Vagina (tissue), 2 donors: ENCODE measurements around the gene CAMP. TPM values are rescaled to one million over a fixed set of nuclear protein-coding genes. Genes with fewer than 3 reads are reported as not detected.

Experiments used
- DNase-seq, 2 donors: peaks; one replicate each; pipeline ENCODE4 v3.0.0-alpha.2; 2017; ENCODE audit errors: extremely low spot score in 2 of 2
- H3K27ac ChIP-seq: fragments of 200-600 bp; sonication (generic); one replicate; pipeline ENCODE4 v1.5.1; 2019
- H3K27me3 ChIP-seq: fragments of 200-600 bp; sonication (generic); one replicate; pipeline ENCODE4 v1.5.1; 2019
- H3K36me3 ChIP-seq, 2 donors: fragments of 200-600 bp; sonication (generic); one replicate each; pipeline ENCODE4 v1.5.1; 2017 to 2019
- H3K4me1 ChIP-seq: fragments of 200-600 bp; sonication (generic); one replicate; pipeline ENCODE4 v1.5.1; 2019
- H3K4me3 ChIP-seq, 2 donors: fragments of 200-600 bp; sonication (generic); 1 replicate in 1 of 2; 2 replicates in 1 of 2; pipeline ENCODE4 v1.5.1; 2016 to 2019
- H3K9me3 ChIP-seq: fragments of 200-600 bp; sonication (generic); one replicate; pipeline ENCODE4 v1.5.1; 2019
- CTCF ChIP-seq, 3 experiments: fragments of 450-650 bp in 2 of 3; fragments of 200-600 bp in 1 of 3; sonication (generic) in 1 of 3; IDR thresholded peaks; one replicate each; pipeline ENCODE4 v1.5.1; 2017 to 2019; ENCODE audit warnings: antibody characterized with exemption in 3 of 3, mild to moderate bottlenecking in 2 of 3, moderate library complexity in 2 of 3
- POLR2A ChIP-seq, 2 donors: fragments of 450-650 bp; IDR thresholded peaks; one replicate each; pipeline ENCODE4 v1.6.1; 2017; ENCODE audit warnings: antibody characterized with exemption in 2 of 2, mild to moderate bottlenecking in 2 of 2, moderate library complexity in 2 of 2
- POLR2AphosphoS5 ChIP-seq, 2 donors: sonication (generic); formaldehyde crosslinking; IDR thresholded peaks; one replicate each; pipeline ENCODE4 v1.9.0; 2017; ENCODE audit warnings: antibody characterized with exemption in 2 of 2, mild to moderate bottlenecking in 2 of 2, low read depth in 1 of 2; ENCODE audit not compliant: insufficient read depth in 1 of 2
- intact Hi-C: fragments of 100-400 bp; cut with DNase I; formaldehyde crosslinking; loops from one replicate; pipeline ENCODE4 v1.15.1; 2023
- total RNA-seq: library from RNA; depleted of rRNA; stranded (reverse); fragments of >200 nt; gene quantifications from one replicate; pipeline ENCODE4 v1.2.3, GENCODE V29; 2016

The CAMP gene
- total RNA-seq, 1 donor from 2014 or later: not detected

- no peaks in the 10 kb centered on the region for H3K36me3 ChIP-seq
- intact Hi-C loops: no loop called here
- H3K4me1 ChIP-seq: peaks cover 65% of the 10 kb centered on the region
- peak overlapping the region; percentile 65 for H3K27ac ChIP-seq
- H3K27me3 ChIP-seq: no peaks in the 10 kb centered on the region
- DNase-seq: no peak
- no peak for TF ChIP-seq POLR2A (IDR thresholded peaks at IDR 0.05)
- no peak for TF ChIP-seq CTCF (IDR thresholded peaks at IDR 0.05)
- no peak for TF ChIP-seq POLR2AphosphoS5 (IDR thresholded peaks at IDR 0.05; ENCODE audit: insufficient read depth in 1 of 2, low read depth in 1 of 2)
- H3K4me3 ChIP-seq: peak overlapping the region; percentile 70 to 94
- no peaks in the 10 kb centered on the region for H3K9me3 ChIP-seq
Measured at GRCh38 chr3:48240000-48240963, 17.0 kb downstream of the CAMP start.

DNA sequence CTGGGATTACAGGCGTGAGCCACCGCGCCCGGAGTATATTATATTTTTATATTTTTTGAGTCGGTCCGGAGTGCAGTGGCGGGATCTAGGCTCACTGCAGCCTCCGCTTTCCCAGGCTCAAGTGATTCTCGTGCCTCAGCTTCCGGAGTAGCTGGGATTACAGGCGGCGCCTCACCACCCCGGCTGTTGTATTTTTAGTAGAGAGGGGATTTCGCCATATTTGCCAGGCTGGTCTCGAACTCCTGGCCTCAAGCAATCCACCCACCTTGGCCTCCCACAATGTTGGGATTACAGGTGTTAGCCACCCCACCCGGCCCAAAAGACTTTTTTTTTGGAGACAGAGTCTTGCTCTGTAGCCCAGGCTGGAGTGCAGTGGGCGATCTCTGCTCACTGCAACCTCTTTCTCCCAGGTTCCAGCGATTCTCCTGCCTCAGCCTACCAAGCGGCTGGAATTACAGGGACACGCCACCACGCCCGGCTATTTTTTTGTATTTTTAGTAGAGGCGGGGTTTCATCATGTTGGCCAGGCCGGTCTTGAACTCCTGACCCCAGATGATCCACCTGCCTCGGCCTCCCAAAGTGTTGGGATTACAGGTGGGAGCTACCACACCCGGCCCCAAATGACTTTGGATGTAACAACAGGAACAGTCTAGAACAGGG is 18.6 kb downstream of the CAMP start:
- Histone ChIP-seq H3K27me3 (no peaks in the 10 kb centered on the region), H3K4me1 (peaks cover 52% of the 10 kb centered on the region), H3K9me3 (no peaks in the 10 kb centered on the region), H3K27ac (peak overlapping the region; percentile 65), H3K4me3 (peak overlapping the region; percentile 70 to 94), H3K36me3 (no peaks in the 10 kb centered on the region)
- TF ChIP-seq POLR2AphosphoS5 (IDR thresholded peaks at IDR 0.05; ENCODE audit: insufficient read depth in 1 of 2, low read depth in 1 of 2) (no peak), POLR2A (IDR thresholded peaks at IDR 0.05) (no peak), CTCF (IDR thresholded peaks at IDR 0.05) (no peak)
- intact Hi-C loops: no loop called here
- DNase-seq: no peak

GRCh38 chr3:48243886-48244285 is 20.6 kb downstream of the CAMP start:
- intact Hi-C loops: no loop called here
- no peak overlapping the region for H3K4me3 ChIP-seq
- no peaks in the 10 kb centered on the region for H3K9me3 ChIP-seq
- no peak for DNase-seq
- H3K27ac ChIP-seq: no peak overlapping the region
- TF ChIP-seq CTCF (IDR thresholded peaks at IDR 0.05) (no peak), POLR2AphosphoS5 (IDR thresholded peaks at IDR 0.05; ENCODE audit: insufficient read depth in 1 of 2, low read depth in 1 of 2) (no peak), POLR2A (IDR thresholded peaks at IDR 0.05) (no peak)
- H3K27me3 ChIP-seq: no peaks in the 10 kb centered on the region
- no peaks in the 10 kb centered on the region for H3K36me3 ChIP-seq
- H3K4me1 ChIP-seq: peaks cover 47% of the 10 kb centered on the region

DNA sequence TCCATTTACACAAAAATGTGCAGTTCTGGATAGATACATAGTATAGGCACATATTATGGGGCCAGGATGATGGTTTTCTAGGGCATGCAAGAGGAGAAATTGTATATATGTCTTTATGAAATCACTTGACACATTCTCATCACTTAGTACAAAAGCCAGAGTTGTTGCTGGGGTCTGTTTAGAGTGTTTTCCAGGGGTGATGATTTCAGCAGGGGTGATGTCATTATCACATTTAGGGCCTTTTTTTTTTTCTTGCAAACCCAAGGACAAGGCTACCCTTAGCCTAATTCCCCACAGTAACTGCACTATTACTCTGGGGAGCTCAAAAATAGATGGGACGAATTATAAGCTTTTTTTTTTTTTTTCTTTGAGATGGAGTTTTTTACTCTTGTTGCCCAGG is 21.2 kb downstream of the CAMP start:
- Histone ChIP-seq H3K4me3 (no peak overlapping the region), H3K27me3 (no peaks in the 10 kb centered on the region), H3K9me3 (no peaks in the 10 kb centered on the region), H3K4me1 (peaks cover 47% of the 10 kb centered on the region), H3K27ac (no peak overlapping the region), H3K36me3 (peaks cover 0 to 4% of the 10 kb centered on the region in 2 donors)
- no peak for TF ChIP-seq POLR2A (IDR thresholded peaks at IDR 0.05)
- intact Hi-C loops: no loop called here
- DNase-seq: no peak

DNA sequence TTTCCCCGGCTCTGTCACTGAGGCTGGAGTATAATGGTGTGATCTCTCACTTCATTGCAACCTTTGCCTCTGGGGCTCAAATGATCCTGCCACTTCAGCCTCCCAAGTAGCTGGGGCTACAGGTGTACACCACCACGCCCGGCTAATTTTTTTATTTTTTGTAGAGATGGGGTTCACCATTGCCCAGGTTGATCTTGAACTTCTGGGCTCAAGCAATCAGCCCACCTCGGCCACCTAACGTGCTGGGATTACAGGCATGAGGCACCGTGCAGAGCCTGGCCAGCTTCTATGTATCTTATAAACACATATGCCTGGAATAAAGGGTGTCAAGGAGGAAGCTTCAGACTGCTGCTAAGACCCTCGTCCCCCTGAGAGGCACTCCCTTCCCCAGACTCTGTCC is 21.8 kb downstream of the CAMP start:
- no peaks in the 10 kb centered on the region for H3K27me3 ChIP-seq
- TF ChIP-seq POLR2AphosphoS5 (IDR thresholded peaks at IDR 0.05; ENCODE audit: insufficient read depth in 1 of 2, low read depth in 1 of 2): no peak
- no peak for TF ChIP-seq CTCF (IDR thresholded peaks at IDR 0.05)
- no peak for TF ChIP-seq POLR2A (IDR thresholded peaks at IDR 0.05)
- H3K27ac ChIP-seq: no peak overlapping the region
- H3K4me3 ChIP-seq: no peak overlapping the region
- DNase-seq: no peak
- no peaks in the 10 kb centered on the region for H3K9me3 ChIP-seq
- intact Hi-C loops: no loop called here
- H3K4me1 ChIP-seq: peaks cover 47% of the 10 kb centered on the region
- H3K36me3 ChIP-seq: peaks cover 0 to 9% of the 10 kb centered on the region in 2 donors
